ENCODE data around the gene PDE6A. TPM values are rescaled to one million over a fixed set of nuclear protein-coding genes. Genes with fewer than 3 reads are reported as not detected.

PDE6A gene
- total and polyA plus RNA-seq, 2 of the 13 experiments (the other 11 are each of a cell fraction or from before 2014, with no cell fraction given), result 0.01 TPM; not detected in 1

DNA sequence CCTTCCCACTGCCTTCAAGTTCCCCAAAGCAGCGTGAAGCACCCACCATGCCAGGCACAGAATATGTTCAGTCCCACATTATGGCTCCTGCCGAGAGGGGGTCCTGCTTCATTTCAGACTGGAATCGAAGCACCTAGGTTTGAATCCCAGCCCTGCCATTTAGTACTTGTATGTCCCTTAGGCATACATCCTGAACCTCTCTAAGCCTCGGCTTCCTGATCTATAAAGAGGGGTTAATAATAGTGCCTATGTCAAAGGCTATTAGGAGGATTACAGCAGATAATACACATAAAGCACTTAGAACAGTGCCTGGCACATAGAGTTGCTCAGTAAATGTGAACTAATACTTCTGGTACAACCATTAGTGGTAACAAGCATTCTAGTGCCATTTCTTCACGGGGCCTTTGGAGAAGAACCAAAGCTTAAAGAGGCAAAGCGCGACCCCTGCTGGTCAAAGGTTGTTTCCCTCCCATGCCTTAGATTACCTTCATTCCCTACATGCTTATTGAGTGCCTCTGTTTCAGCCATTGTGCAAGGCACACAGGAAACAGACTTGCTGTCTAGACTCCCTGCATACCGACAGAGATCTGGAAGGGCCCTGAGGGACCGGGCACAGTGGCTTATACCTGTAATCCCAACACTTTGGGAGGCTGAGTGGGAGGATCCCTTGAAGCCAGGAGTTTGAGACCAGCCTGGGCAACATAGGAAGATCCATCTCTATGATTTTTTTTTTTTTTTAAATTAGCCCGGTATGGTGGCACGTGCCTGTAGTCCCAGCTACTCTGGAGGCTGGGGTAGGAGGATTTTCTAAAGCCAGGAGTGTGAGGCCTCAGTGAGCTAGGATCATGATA is 116.2 kb downstream of the PDE6A start (continued):
- TF ChIP-seq, protein P1, sequence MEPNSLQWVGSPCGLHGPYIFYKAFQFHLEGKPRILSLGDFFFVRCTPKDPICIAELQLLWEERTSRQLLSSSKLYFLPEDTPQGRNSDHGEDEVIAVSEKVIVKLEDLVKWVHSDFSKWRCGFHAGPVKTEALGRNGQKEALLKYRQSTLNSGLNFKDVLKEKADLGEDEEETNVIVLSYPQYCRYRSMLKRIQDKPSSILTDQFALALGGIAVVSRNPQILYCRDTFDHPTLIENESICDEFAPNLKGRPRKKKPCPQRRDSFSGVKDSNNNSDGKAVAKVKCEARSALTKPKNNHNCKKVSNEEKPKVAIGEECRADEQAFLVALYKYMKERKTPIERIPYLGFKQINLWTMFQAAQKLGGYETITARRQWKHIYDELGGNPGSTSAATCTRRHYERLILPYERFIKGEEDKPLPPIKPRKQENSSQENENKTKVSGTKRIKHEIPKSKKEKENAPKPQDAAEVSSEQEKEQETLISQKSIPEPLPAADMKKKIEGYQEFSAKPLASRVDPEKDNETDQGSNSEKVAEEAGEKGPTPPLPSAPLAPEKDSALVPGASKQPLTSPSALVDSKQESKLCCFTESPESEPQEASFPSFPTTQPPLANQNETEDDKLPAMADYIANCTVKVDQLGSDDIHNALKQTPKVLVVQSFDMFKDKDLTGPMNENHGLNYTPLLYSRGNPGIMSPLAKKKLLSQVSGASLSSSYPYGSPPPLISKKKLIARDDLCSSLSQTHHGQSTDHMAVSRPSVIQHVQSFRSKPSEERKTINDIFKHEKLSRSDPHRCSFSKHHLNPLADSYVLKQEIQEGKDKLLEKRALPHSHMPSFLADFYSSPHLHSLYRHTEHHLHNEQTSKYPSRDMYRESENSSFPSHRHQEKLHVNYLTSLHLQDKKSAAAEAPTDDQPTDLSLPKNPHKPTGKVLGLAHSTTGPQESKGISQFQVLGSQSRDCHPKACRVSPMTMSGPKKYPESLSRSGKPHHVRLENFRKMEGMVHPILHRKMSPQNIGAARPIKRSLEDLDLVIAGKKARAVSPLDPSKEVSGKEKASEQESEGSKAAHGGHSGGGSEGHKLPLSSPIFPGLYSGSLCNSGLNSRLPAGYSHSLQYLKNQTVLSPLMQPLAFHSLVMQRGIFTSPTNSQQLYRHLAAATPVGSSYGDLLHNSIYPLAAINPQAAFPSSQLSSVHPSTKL (CRISPR knock-in tag; IDR thresholded peaks at IDR 0.05), result peak; percentile 19; the same call in 1 of the 2 replicates
- TF ChIP-seq ZNF883 (CRISPR knock-in tag; IDR thresholded peaks at IDR 0.05; ENCODE audit: not compliant biosample characterization) (no peak), SKI (IDR thresholded peaks at IDR 0.05; ENCODE audit: partially characterized antibody) (peak; percentile 96), RBAK (CRISPR knock-in tag; IDR thresholded peaks at IDR 0.05) (no peak), CEBPG (CRISPR knock-in tag; IDR thresholded peaks at IDR 0.05) (peak; percentile 81), HNRNPLL (IDR thresholded peaks at IDR 0.05; ENCODE audit: low read depth, low read length, poor library complexity, severe bottlenecking) (no peak), ZNF121 (CRISPR knock-in tag; IDR thresholded peaks at IDR 0.05) (peak; percentile 27; the same call in 1 of the 2 replicates), IRF2 (CRISPR knock-in tag; IDR thresholded peaks at IDR 0.05) (peak; percentile 63), ELF3 (CRISPR knock-in tag; IDR thresholded peaks at IDR 0.05) (peak; percentile 40; the same call in 1 of the 2 replicates), ZNF3 (CRISPR knock-in tag; IDR thresholded peaks at IDR 0.05) (peak; percentile 72; the same call in 1 of the 2 replicates), RXRB (CRISPR knock-in tag; IDR thresholded peaks at IDR 0.05; ENCODE audit: borderline replicate concordance) (0 out of 2 replicates have a peak, but pooled peaks have one; percentile 14), ZNF501 (CRISPR knock-in tag; IDR thresholded peaks at IDR 0.05) (peak; percentile 50; the same call in 1 of the 2 replicates), ZNF550 (CRISPR knock-in tag; IDR thresholded peaks at IDR 0.05; ENCODE audit: borderline replicate concordance) (no peak), THAP11 (CRISPR knock-in tag; IDR thresholded peaks at IDR 0.05) (peak; percentile 29; the same call in 1 of the 2 replicates), MIER3 (CRISPR knock-in tag; IDR thresholded peaks at IDR 0.05; ENCODE audit: borderline replicate concordance) (peak; percentile 42; the same call in 1 of the 2 replicates)
- TF ChIP-seq, protein P2, sequence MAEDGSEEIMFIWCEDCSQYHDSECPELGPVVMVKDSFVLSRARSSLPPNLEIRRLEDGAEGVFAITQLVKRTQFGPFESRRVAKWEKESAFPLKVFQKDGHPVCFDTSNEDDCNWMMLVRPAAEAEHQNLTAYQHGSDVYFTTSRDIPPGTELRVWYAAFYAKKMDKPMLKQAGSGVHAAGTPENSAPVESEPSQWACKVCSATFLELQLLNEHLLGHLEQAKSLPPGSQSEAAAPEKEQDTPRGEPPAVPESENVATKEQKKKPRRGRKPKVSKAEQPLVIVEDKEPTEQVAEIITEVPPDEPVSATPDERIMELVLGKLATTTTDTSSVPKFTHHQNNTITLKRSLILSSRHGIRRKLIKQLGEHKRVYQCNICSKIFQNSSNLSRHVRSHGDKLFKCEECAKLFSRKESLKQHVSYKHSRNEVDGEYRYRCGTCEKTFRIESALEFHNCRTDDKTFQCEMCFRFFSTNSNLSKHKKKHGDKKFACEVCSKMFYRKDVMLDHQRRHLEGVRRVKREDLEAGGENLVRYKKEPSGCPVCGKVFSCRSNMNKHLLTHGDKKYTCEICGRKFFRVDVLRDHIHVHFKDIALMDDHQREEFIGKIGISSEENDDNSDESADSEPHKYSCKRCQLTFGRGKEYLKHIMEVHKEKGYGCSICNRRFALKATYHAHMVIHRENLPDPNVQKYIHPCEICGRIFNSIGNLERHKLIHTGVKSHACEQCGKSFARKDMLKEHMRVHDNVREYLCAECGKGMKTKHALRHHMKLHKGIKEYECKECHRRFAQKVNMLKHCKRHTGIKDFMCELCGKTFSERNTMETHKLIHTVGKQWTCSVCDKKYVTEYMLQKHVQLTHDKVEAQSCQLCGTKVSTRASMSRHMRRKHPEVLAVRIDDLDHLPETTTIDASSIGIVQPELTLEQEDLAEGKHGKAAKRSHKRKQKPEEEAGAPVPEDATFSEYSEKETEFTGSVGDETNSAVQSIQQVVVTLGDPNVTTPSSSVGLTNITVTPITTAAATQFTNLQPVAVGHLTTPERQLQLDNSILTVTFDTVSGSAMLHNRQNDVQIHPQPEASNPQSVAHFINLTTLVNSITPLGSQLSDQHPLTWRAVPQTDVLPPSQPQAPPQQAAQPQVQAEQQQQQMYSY (CRISPR knock-in tag; IDR thresholded peaks at IDR 0.05), result no peak
- TF ChIP-seq, protein P3, sequence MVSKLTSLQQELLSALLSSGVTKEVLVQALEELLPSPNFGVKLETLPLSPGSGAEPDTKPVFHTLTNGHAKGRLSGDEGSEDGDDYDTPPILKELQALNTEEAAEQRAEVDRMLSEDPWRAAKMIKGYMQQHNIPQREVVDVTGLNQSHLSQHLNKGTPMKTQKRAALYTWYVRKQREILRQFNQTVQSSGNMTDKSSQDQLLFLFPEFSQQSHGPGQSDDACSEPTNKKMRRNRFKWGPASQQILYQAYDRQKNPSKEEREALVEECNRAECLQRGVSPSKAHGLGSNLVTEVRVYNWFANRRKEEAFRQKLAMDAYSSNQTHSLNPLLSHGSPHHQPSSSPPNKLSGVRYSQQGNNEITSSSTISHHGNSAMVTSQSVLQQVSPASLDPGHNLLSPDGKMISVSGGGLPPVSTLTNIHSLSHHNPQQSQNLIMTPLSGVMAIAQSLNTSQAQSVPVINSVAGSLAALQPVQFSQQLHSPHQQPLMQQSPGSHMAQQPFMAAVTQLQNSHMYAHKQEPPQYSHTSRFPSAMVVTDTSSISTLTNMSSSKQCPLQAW (CRISPR knock-in tag; IDR thresholded peaks at IDR 0.05), result 0 out of 2 replicates have a peak, but pooled peaks have one; percentile 31
- TF ChIP-seq, protein P4, sequence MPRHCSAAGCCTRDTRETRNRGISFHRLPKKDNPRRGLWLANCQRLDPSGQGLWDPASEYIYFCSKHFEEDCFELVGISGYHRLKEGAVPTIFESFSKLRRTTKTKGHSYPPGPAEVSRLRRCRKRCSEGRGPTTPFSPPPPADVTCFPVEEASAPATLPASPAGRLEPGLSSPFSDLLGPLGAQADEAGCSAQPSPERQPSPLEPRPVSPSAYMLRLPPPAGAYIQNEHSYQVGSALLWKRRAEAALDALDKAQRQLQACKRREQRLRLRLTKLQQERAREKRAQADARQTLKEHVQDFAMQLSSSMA (CRISPR knock-in tag; IDR thresholded peaks at IDR 0.05), result no peak
